GM23338 (cell line): Measurements from ENCODE around the gene UGCG. TPM values are rescaled to one million over a fixed set of nuclear protein-coding genes. Genes with fewer than 3 reads are reported as not detected.

Source experiments
- ATAC-seq: fragments of 200-7000 bp; cut with Tn5 transposase; 3 replicates; pipeline ENCODE4 v1.9.1; 2020
- DNase-seq: peaks from one replicate; pipeline ENCODE4 v3.0.0-alpha.2; 2015; ENCODE audit warnings: low spot score
- H2AFZ ChIP-seq: fragments of 200-600 bp; sonication (generic); 2 replicates; pipeline ENCODE4 v1.8.0; 2016; ENCODE audit warnings: antibody characterized with exemption, mild to moderate bottlenecking, moderate library complexity
- H3F3A ChIP-seq: fragments of 200-600 bp; sonication (generic); replicated peaks from 2 replicates; pipeline ENCODE4 v1.8.0; 2017; ENCODE audit warnings: antibody characterized with exemption, mixed run types, low read depth
- H3K27ac ChIP-seq: fragments of 200-600 bp; sonication (generic); 2 replicates; pipeline ENCODE4 v1.6.1; 2016; ENCODE audit warnings: low read depth
- H3K27me3 ChIP-seq: fragments of 200-600 bp; sonication (generic); 2 replicates; pipeline ENCODE4 v1.8.0; 2016; ENCODE audit warnings: mild to moderate bottlenecking, mixed run types, moderate library complexity; ENCODE audit not compliant: insufficient read depth
- H3K36me3 ChIP-seq: fragments of 200-600 bp; sonication (generic); 2 replicates; pipeline ENCODE4 v1.8.0; 2016; ENCODE audit warnings: mild to moderate bottlenecking; ENCODE audit not compliant: insufficient read depth
- H3K4me1 ChIP-seq: fragments of 200-600 bp; sonication (generic); 2 replicates; pipeline ENCODE4 v1.8.0; 2016; ENCODE audit warnings: mild to moderate bottlenecking, moderate library complexity; ENCODE audit not compliant: insufficient read depth
- H3K4me2 ChIP-seq: fragments of 200-600 bp; sonication (generic); 2 replicates; pipeline ENCODE4 v1.7.1; 2017; ENCODE audit warnings: mixed run types
- H3K4me3 ChIP-seq: fragments of 200-600 bp; sonication (generic); 2 replicates; pipeline ENCODE4 v1.6.1; 2016; ENCODE audit warnings: mixed run types
- H3K79me2 ChIP-seq: fragments of 200-600 bp; sonication (generic); replicated peaks from 2 replicates; pipeline ENCODE4 v1.8.0; 2017; ENCODE audit warnings: mild to moderate bottlenecking; ENCODE audit not compliant: insufficient read depth
- H3K9me2 ChIP-seq: fragments of 200-600 bp; sonication (generic); 2 replicates; pipeline ENCODE4 v1.8.0; 2017; ENCODE audit not compliant: insufficient read depth
- H4K20me1 ChIP-seq: fragments of 200-600 bp; sonication (generic); replicated peaks from 2 replicates; pipeline ENCODE4 v1.8.0; 2017; ENCODE audit warnings: mild to moderate bottlenecking; ENCODE audit not compliant: insufficient read depth
- H3K27ac Mint-ChIP-seq: 2 replicates; pipeline ENCODE4 v1.8.0; 2020; ENCODE audit warnings: inconsistent platforms, mild to moderate bottlenecking, moderate library complexity, mixed read lengths
- H3K27me3 Mint-ChIP-seq: 3 replicates; pipeline ENCODE4 v1.8.0; 2022; ENCODE audit warnings: low read depth, mild to moderate bottlenecking, moderate library complexity, mixed read lengths, inconsistent platforms; ENCODE audit not compliant: insufficient read depth, poor library complexity
- H3K36me3 Mint-ChIP-seq: 3 replicates; pipeline ENCODE4 v1.8.0; 2021; ENCODE audit warnings: low read depth, mild to moderate bottlenecking, inconsistent platforms, moderate library complexity, mixed read lengths
- H3K4me1 Mint-ChIP-seq: 3 replicates; pipeline ENCODE4 v1.8.0; 2020; ENCODE audit warnings: mild to moderate bottlenecking, inconsistent platforms, mixed read lengths
- H3K4me3 Mint-ChIP-seq: 3 replicates; pipeline ENCODE4 v1.8.0; 2021; ENCODE audit warnings: moderate library complexity, mild to moderate bottlenecking, inconsistent platforms, mixed read lengths
- H3K9me3 Mint-ChIP-seq: 3 replicates; pipeline ENCODE4 v1.8.0; 2020; ENCODE audit warnings: moderate library complexity, mild to moderate bottlenecking, inconsistent platforms, mixed read lengths
- CREB1 ChIP-seq: fragments of 250-450 bp; sonication (Bioruptor Pico); IDR thresholded peaks from 2 replicates; pipeline ENCODE4 v1.5.0; 2020; ENCODE audit warnings: low read depth, mild to moderate bottlenecking, moderate library complexity
- CTCF ChIP-seq, 2 experiments: fragments of 200-600 bp in 1 of 2; sonication (generic) in 1 of 2; conservative IDR thresholded peaks; 2 replicates each; pipeline versions ENCODE4 v1.5.1 to v1.6.1; 2016 to 2017; ENCODE audit warnings: antibody characterized with exemption in 2 of 2, low read depth in 2 of 2, mild to moderate bottlenecking in 2 of 2, moderate library complexity in 1 of 2
- EZH2 ChIP-seq: fragments of 200-600 bp; sonication (generic); IDR thresholded peaks from one replicate; pipeline ENCODE4 v1.8.0; 2017; ENCODE audit warnings: antibody characterized with exemption, mild to moderate bottlenecking, low read depth; ENCODE audit not compliant: unreplicated experiment
- JUNB ChIP-seq: IDR thresholded peaks from one replicate; pipeline ENCODE4 v1.6.1; 2016; ENCODE audit warnings: antibody characterized with exemption; ENCODE audit not compliant: unreplicated experiment
- NANOG ChIP-seq: IDR thresholded peaks from 2 replicates; pipeline ENCODE4 v1.6.1; 2016; ENCODE audit warnings: antibody characterized with exemption, borderline replicate concordance
- REST ChIP-seq: IDR thresholded peaks from one replicate; pipeline ENCODE4 v1.6.1; 2018; ENCODE audit warnings: antibody characterized with exemption; ENCODE audit not compliant: unreplicated experiment
- STAT1 ChIP-seq: IDR thresholded peaks from one replicate; pipeline ENCODE4 v1.6.1; 2016; ENCODE audit warnings: antibody characterized with exemption; ENCODE audit not compliant: unreplicated experiment
- ZNF114 ChIP-seq: fragments of 250-450 bp; sonication (Bioruptor Pico); IDR thresholded peaks from 2 replicates; pipeline ENCODE4 v1.5.0; 2020; ENCODE audit warnings: mild to moderate bottlenecking, moderate library complexity
- ZNF331 ChIP-seq: fragments of 250-450 bp; sonication (Bioruptor Pico); IDR thresholded peaks from 2 replicates; pipeline ENCODE4 v1.5.0; 2020; ENCODE audit warnings: low read depth, mild to moderate bottlenecking, moderate library complexity
- ZNF462 ChIP-seq: fragments of 250-450 bp; sonication (Bioruptor Pico); IDR thresholded peaks from 2 replicates; pipeline ENCODE4 v1.5.0; 2020; ENCODE audit warnings: mild to moderate bottlenecking, moderate library complexity
- polyA plus RNA-seq: library from polyadenylated mRNA; unstranded; fragments of >200 nt; fragmentation: Nextera tagmentation; extraction: Ambion mirVana; gene quantifications from 2 replicates; pipeline ENCODE4 v1.2.1, GENCODE V29; 2016
- total RNA-seq: library from RNA; depleted of rRNA; stranded (reverse); fragments of >200 nt; shearing (Covaris generic); gene quantifications from 2 replicates; pipeline ENCODE4 v1.2.3, GENCODE V29; 2014

Gene UGCG
- total and polyA plus RNA-seq, 2 experiments from 2014 or later, result 30.4 to 44.9 TPM

GRCh38 chr9:111853450-111853827 is 43.2 kb upstream of the UGCG start (continued):
- TF ChIP-seq CTCF (conservative IDR thresholded peaks at IDR 0.05; ENCODE audit: low read depth in 2 of 2) (no peak), NANOG (no peak), CREB1 (CRISPR knock-in tag) (no peak), JUNB (no peak)

- H3K4me2 ChIP-seq, result no peak overlapping the region
- Mint-ChIP-seq H3K4me1 (0 out of 3 replicates have a peak, but pooled peaks cover 2% of the 10 kb centered on the region), H3K4me3 (no peak overlapping the region), H3K27me3 (peaks cover 5% of the 10 kb centered on the region), H3K9me3 (0 out of 3 replicates have a peak, but pooled peaks cover 3% of the 10 kb centered on the region), H3K36me3 (no peaks in the 10 kb centered on the region), H3K27ac (no peak overlapping the region)
- no peaks in the 10 kb centered on the region for H4K20me1 ChIP-seq
- H3K9me2 ChIP-seq, result no peaks in the 10 kb centered on the region
- no peaks in the 10 kb centered on the region for H3K27me3 ChIP-seq
- H3K27ac ChIP-seq, result no peak overlapping the region
- no peaks in the 10 kb centered on the region for H3F3A ChIP-seq
- ATAC-seq (no peak), DNase-seq (no peak)
- H3K4me1 ChIP-seq, result 0 out of 2 replicates have a peak, but pooled peaks cover 3% of the 10 kb centered on the region
- no peaks in the 10 kb centered on the region for H3K79me2 ChIP-seq
- no peaks in the 10 kb centered on the region for H3K36me3 ChIP-seq
- H3K4me3 ChIP-seq, result no peak overlapping the region
- no peak overlapping the region for H2AFZ ChIP-seq
- no peak for TF ChIP-seq EZH2
- no peak for TF ChIP-seq CTCF (conservative IDR thresholded peaks at IDR 0.05; ENCODE audit: low read depth in 2 of 2)
- TF ChIP-seq STAT1, result no peak
- no peak for TF ChIP-seq ZNF462 (CRISPR knock-in tag)
- TF ChIP-seq NANOG, result no peak
- TF ChIP-seq CREB1 (CRISPR knock-in tag), result no peak
- no peak for TF ChIP-seq REST
- TF ChIP-seq ZNF114 (CRISPR knock-in tag), result no peak
- TF ChIP-seq ZNF331, result no peak
Measured at GRCh38 chr9:111854799-111855198, 41.8 kb upstream of the UGCG start.
